H9 (cell line): Measurements from ENCODE around the gene NARF. TPM values are rescaled to one million over a fixed set of nuclear protein-coding genes. Genes with fewer than 3 reads are reported as not detected.

Experiments
- DNase-seq: peaks from one replicate; pipeline ENCODE4 v3.0.0-alpha.2; 2017
- H2AFZ ChIP-seq: one replicate; pipeline ENCODE4 v1.6.1; 2013; ENCODE audit warnings: mild to moderate bottlenecking, low read length, control low read depth, moderate library complexity
- H2AK5ac ChIP-seq: 2 replicates; pipeline ENCODE4 v1.6.1; 2013; ENCODE audit warnings: low read length, control low read depth, mixed read lengths; ENCODE audit not compliant: insufficient read length
- H2BK120ac ChIP-seq: one replicate; pipeline ENCODE4 v1.6.1; 2013; ENCODE audit warnings: low read depth, mild to moderate bottlenecking, low read length, control low read depth, inconsistent platforms; ENCODE audit not compliant: poor library complexity, severe bottlenecking
- H2BK12ac ChIP-seq: 2 replicates; pipeline ENCODE4 v1.6.1; 2013; ENCODE audit warnings: low read length, control low read depth, mixed read lengths, low read depth; ENCODE audit not compliant: insufficient read length
- H2BK15ac ChIP-seq: 2 replicates; pipeline ENCODE4 v1.6.1; 2013; ENCODE audit warnings: low read depth, low read length, control low read depth
- H2BK20ac ChIP-seq: one replicate; pipeline ENCODE4 v1.6.1; 2013; ENCODE audit warnings: low read depth, mild to moderate bottlenecking, low read length, control low read depth, inconsistent platforms; ENCODE audit not compliant: poor library complexity, severe bottlenecking
- H2BK5ac ChIP-seq: 2 replicates; pipeline ENCODE4 v1.6.1; 2013; ENCODE audit warnings: low read length, control low read depth, mixed read lengths; ENCODE audit not compliant: insufficient read length
- H3K14ac ChIP-seq: 2 replicates; pipeline ENCODE4 v1.6.1; 2013; ENCODE audit warnings: low read length, control low read depth; ENCODE audit not compliant: insufficient read depth
- H3K18ac ChIP-seq: 2 replicates; pipeline ENCODE4 v1.6.1; 2013; ENCODE audit warnings: low read depth, mild to moderate bottlenecking, mixed read lengths, low read length, control low read depth; ENCODE audit not compliant: insufficient read length
- H3K23ac ChIP-seq: 2 replicates; pipeline ENCODE4 v1.6.1; 2013; ENCODE audit warnings: low read length, control low read depth, mixed read lengths, low read depth; ENCODE audit not compliant: insufficient read length
- H3K23me2 ChIP-seq: 2 replicates; pipeline ENCODE4 v1.6.1; 2013; ENCODE audit warnings: low read depth, mild to moderate bottlenecking, mixed read lengths, low read length, control low read depth; ENCODE audit not compliant: insufficient read length, poor library complexity, severe bottlenecking
- H3K27ac ChIP-seq: 2 replicates; pipeline ENCODE4 v1.5.1; 2013; ENCODE audit warnings: low read length, control low read depth, mixed read lengths, low read depth; ENCODE audit not compliant: insufficient read length
- H3K27me3 ChIP-seq: 2 replicates; pipeline ENCODE4 v1.6.1; 2013; ENCODE audit warnings: low read length, control low read depth, inconsistent platforms; ENCODE audit not compliant: insufficient read depth
- H3K4ac ChIP-seq: 2 replicates; pipeline ENCODE4 v1.6.1; 2013; ENCODE audit warnings: low read depth, mild to moderate bottlenecking, control low read depth, inconsistent platforms, low read length, moderate library complexity
- H3K4me1 ChIP-seq: 2 replicates; pipeline ENCODE4 v1.6.1; 2013; ENCODE audit warnings: low read length, control low read depth, inconsistent platforms; ENCODE audit not compliant: insufficient read depth
- H3K4me2 ChIP-seq: 2 replicates; pipeline ENCODE4 v1.6.1; 2013; ENCODE audit warnings: low read length, control low read depth, mixed read lengths; ENCODE audit not compliant: insufficient read length, insufficient read depth
- H3K56ac ChIP-seq: 2 replicates; pipeline ENCODE4 v1.6.1; 2013; ENCODE audit warnings: low read depth, mild to moderate bottlenecking, mixed read lengths, low read length, control low read depth; ENCODE audit not compliant: insufficient read length
- H3K79me1 ChIP-seq: 2 replicates; pipeline ENCODE4 v1.6.1; 2013; ENCODE audit warnings: low read depth, mild to moderate bottlenecking, moderate library complexity, low read length, control low read depth, inconsistent platforms; ENCODE audit not compliant: insufficient read depth, poor library complexity, severe bottlenecking
- H3K79me2 ChIP-seq: 2 replicates; pipeline ENCODE4 v1.6.1; 2013; ENCODE audit warnings: low read length, control low read depth, inconsistent platforms; ENCODE audit not compliant: insufficient read depth
- H3K9ac ChIP-seq: 2 replicates; pipeline ENCODE4 v1.6.1; 2013; ENCODE audit warnings: low read length, control low read depth, mixed read lengths; ENCODE audit not compliant: insufficient read length; ENCODE audit errors: extremely low read depth
- H3K9me3 ChIP-seq: one replicate; pipeline ENCODE4 v1.6.1; 2013; ENCODE audit warnings: low read depth, low read length, inconsistent platforms; ENCODE audit not compliant: control insufficient read depth
- H3T11ph ChIP-seq: one replicate; pipeline ENCODE4 v1.6.1; 2013; ENCODE audit warnings: mild to moderate bottlenecking, low read length, control low read depth, inconsistent platforms
- H4K20me1 ChIP-seq: one replicate; pipeline ENCODE4 v1.6.1; 2013; ENCODE audit not compliant: control insufficient read depth, insufficient read length, insufficient read depth
- H4K5ac ChIP-seq: 2 replicates; pipeline ENCODE4 v1.6.1; 2013; ENCODE audit warnings: low read depth, mild to moderate bottlenecking, mixed read lengths, low read length, control low read depth; ENCODE audit not compliant: insufficient read length
- H4K8ac ChIP-seq: replicated peaks from 2 replicates; pipeline ENCODE4 v1.6.1; 2013; ENCODE audit warnings: low read length, control low read depth, mixed read lengths, low read depth; ENCODE audit not compliant: insufficient read length
- H4K91ac ChIP-seq: 2 replicates; pipeline ENCODE4 v1.6.1; 2013; ENCODE audit warnings: low read depth, mild to moderate bottlenecking, moderate library complexity, mixed read lengths, low read length, control low read depth; ENCODE audit not compliant: insufficient read length
- H3K27ac Mint-ChIP-seq, 3 experiments: 2 replicates in 2 of 3; 3 replicates in 1 of 3; pipeline ENCODE4 v1.8.0; 2020 to 2021; ENCODE audit warnings: mixed read lengths in 3 of 3, mild to moderate bottlenecking in 1 of 3, moderate library complexity in 1 of 3
- H3K27me3 Mint-ChIP-seq: 2 replicates; pipeline ENCODE4 v1.8.0; 2021; ENCODE audit warnings: low read depth, mild to moderate bottlenecking, moderate library complexity, mixed read lengths
- H3K36me3 Mint-ChIP-seq, 3 experiments: 2 replicates in 2 of 3; 3 replicates in 1 of 3; pipeline ENCODE4 v1.8.0; 2020 to 2021; ENCODE audit warnings: low read depth in 3 of 3, mixed read lengths in 3 of 3; ENCODE audit not compliant: insufficient read depth in 1 of 3
- H3K4me1 Mint-ChIP-seq, 2 experiments: 2 replicates each; pipeline ENCODE4 v1.8.0; 2020; ENCODE audit warnings: mixed read lengths in 2 of 2
- H3K4me3 Mint-ChIP-seq, 2 experiments: 2 replicates in 1 of 2; 3 replicates in 1 of 2; pipeline ENCODE4 v1.8.0; 2020 to 2021; ENCODE audit warnings: mild to moderate bottlenecking in 2 of 2, mixed read lengths in 2 of 2, moderate library complexity in 1 of 2
- H3K9me3 Mint-ChIP-seq, 2 experiments: 2 replicates in 1 of 2; 3 replicates in 1 of 2; pipeline ENCODE4 v1.8.0; 2020; ENCODE audit warnings: mild to moderate bottlenecking in 2 of 2, mixed read lengths in 2 of 2, moderate library complexity in 1 of 2
- CTCF ChIP-seq: fragments of 200-600 bp; sonication (generic); conservative IDR thresholded peaks from 3 replicates; pipeline ENCODE4 v1.8.0; 2021; ENCODE audit warnings: antibody characterized with exemption, mild to moderate bottlenecking
- WGBS: extraction: QIAGEN DNeasy Blood & Tissue Kit; methylation state at CpG from one replicate; pipeline ENCODE4 v1.1.7; 2013; ENCODE audit warnings: missing lambda C conversion rate, low lambda C conversion rate, mixed read lengths; ENCODE audit not compliant: insufficient read length; ENCODE audit errors: extremely low coverage; 5-methylcytosine and 5-hydroxymethylcytosine counted together
- total RNA-seq: library from RNA; stranded (reverse); gene quantifications from 2 replicates; pipeline ENCODE4 v1.2.1, GENCODE V29; 2021

The NARF gene
- total RNA-seq, 1 experiment from 2014 or later: 124 TPM

GRCh38 chr17:82450357-82451106 lies 8.0 kb upstream of the NARF start, which contains the start of gene CYBC1:
Gene CYBC1 (minus strand): TSS chr17:82450752. CDS start chr17:82449254, 1,498 bp downstream.
- no peak within 1 kb of the TSS for H3K27ac ChIP-seq
- Mint-ChIP-seq H3K4me3 (peak within 1 kb of the TSS; percentile 81 to 88), H3K4me1 (peaks cover 5 to 17% of the 10 kb centered on the region in 2 experiments), H3K27me3 (peaks cover 16% of the 10 kb centered on the region), H3K36me3 (peaks cover 7 to 27% (median 27%) of the 10 kb centered on the region in 3 experiments; a peak in 6 of 7 replicates), H3K9me3 (peaks cover 21 to 35% of the 10 kb centered on the region in 2 experiments), H3K27ac (peak within 1 kb of the TSS in 1 of 3 experiments; percentile 5; a peak in 1 of 7 replicates)
- no peaks in the 10 kb centered on the region for H4K20me1 ChIP-seq
- H2AFZ ChIP-seq: no peak within 1 kb of the TSS
- H3T11ph ChIP-seq: no peak within 1 kb of the TSS
- no peak within 1 kb of the TSS for H2BK20ac ChIP-seq
- H4K5ac ChIP-seq: no peak within 1 kb of the TSS
- WGBS: no CpG with 5 or more reads among the region's 91 CpGs
- H2BK5ac ChIP-seq: no peak within 1 kb of the TSS
- peak within 1 kb of the TSS; percentile 5 for H3K14ac ChIP-seq
- H2BK120ac ChIP-seq: no peak within 1 kb of the TSS
- no peaks in the 10 kb centered on the region; the same call in 1 of the 2 replicates for H3K4me1 ChIP-seq
- no peak within 1 kb of the TSS for H2AK5ac ChIP-seq
- peak; percentile 96 for DNase-seq
- no peaks in the 10 kb centered on the region for H3K27me3 ChIP-seq
- H3K79me2 ChIP-seq: no peaks in the 10 kb centered on the region
- H3K56ac ChIP-seq: no peak within 1 kb of the TSS
- no peak within 1 kb of the TSS for H2BK15ac ChIP-seq
- peak within 1 kb of the TSS; percentile 61 for H3K9ac ChIP-seq
- H2BK12ac ChIP-seq: no peak within 1 kb of the TSS
- H3K4ac ChIP-seq: no peak within 1 kb of the TSS
- H4K91ac ChIP-seq: no peak within 1 kb of the TSS
- H3K23me2 ChIP-seq: no peaks in the 10 kb centered on the region
- peak within 1 kb of the TSS; percentile 62 for H3K4me2 ChIP-seq
- H3K79me1 ChIP-seq: no peaks in the 10 kb centered on the region
- no peak within 1 kb of the TSS for H3K23ac ChIP-seq
- peak within 1 kb of the TSS; percentile 82 for H3K18ac ChIP-seq
- no peak for TF ChIP-seq CTCF
- no peaks in the 10 kb centered on the region for H3K9me3 ChIP-seq
- H4K8ac ChIP-seq: no peak within 1 kb of the TSS
